AG04449 (cell line): ENCODE data around the gene KCNA10.

Experiments
- CTCF ChIA-PET: fragments of 350-600 bp; formaldehyde crosslinking; extraction: SDS; loops from one replicate; lab custom pipeline; 2021; ENCODE audit warnings: antibody characterized with exemption; lab: Yijun Ruan, JAX
- POLR2A ChIA-PET: fragments of 400-600, 350-600 bp; formaldehyde crosslinking; extraction: SDS; loops from one replicate; lab custom pipeline; 2020; ENCODE audit warnings: antibody characterized with exemption, inconsistent platforms; lab: Yijun Ruan, JAX
- DNase-seq: peaks from one replicate; pipeline ENCODE4 v3.0.0-alpha.2; 2010; ENCODE audit warnings: low read depth, low spot score
- H3K4me3 ChIP-seq: 2 replicates; pipeline ENCODE4 v1.5.1; 2011; ENCODE audit warnings: low read depth, mild to moderate bottlenecking, control low read depth, low read length
- CTCF ChIP-seq: IDR thresholded peaks from one replicate; pipeline ENCODE4 v1.5.1; 2011; ENCODE audit warnings: mild to moderate bottlenecking, moderate library complexity, low read length, control low read depth, inconsistent platforms; ENCODE audit not compliant: insufficient read depth; ENCODE audit errors: missing control alignments

Gene KCNA10

DNA sequence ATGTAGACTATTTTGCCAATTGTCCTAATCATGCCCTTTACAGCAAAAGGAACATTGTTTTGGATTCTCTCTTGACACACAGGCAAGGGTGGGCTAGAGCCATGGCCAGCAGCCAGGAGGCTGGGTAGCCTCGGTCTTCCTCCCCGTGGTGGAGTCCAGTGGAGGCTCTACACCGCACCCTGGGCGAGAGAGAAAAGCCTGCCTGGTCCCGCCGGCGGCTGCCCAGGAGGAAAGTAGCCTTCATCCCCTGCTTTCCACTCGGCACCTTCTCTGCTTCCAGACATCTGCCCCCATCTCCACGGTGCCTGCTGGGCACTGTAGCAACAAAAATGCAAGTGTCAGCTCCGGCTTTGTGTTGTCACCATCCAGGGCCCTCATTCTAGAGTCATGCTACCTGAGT lies 46.4 kb downstream of the KCNA10 start:
- CTCF ChIA-PET, result interaction anchor here (1.2 to 4.5 kb wide), 8 partner anchors 12 to 269 kb away, joined by 3 to 33 read pairs (median 6); no protein-coding TSS in a partner anchor
- POLR2A ChIA-PET, result no interaction called here
- no peak for DNase-seq

DNA sequence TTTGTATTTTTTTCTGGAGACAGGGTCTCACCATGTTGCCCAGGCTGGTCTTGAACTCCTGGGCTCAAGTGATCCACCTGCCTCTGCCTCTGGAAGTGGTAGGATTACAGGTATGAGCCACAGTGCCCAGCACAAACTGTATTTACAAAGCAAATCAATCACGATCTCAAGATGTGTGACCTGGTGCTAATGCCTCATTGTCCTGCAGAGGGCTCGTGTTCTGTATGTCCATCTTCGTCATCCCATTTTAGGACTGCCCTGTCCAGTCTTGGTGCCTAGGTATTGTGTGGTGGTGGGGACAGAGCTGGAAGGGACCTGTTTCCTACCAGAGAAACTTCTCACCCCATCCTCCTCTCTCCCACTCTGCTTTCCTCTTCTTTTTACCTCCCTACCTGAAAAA lies 47.8 kb downstream of the KCNA10 start:
- no peak for DNase-seq
- ChIA-PET POLR2A (no interaction called here), CTCF (interaction anchor here (1.2 to 4.5 kb wide), 4 partner anchors 25 to 268 kb away, joined by 3 to 33 read pairs (median 6); no protein-coding TSS in a partner anchor)
- no peak for TF ChIP-seq CTCF
- no peak overlapping the region for H3K4me3 ChIP-seq

More for the DNA sequence above, 46.4 kb downstream of the KCNA10 start:
- TF ChIP-seq CTCF, result no peak
- H3K4me3 ChIP-seq, result no peak overlapping the region
